Upper lobe of left lung (tissue), 6 donors: ENCODE measurements around the gene POP7. TPM values are rescaled to one million over a fixed set of nuclear protein-coding genes. Genes with fewer than 3 reads are reported as not detected.

Source experiments
- ATAC-seq, 2 donors: fragments of 200-7000 bp; cut with Tn5 transposase; one replicate each; pipeline ENCODE4 v1.9.1; 2022; ENCODE audit warnings: mild to moderate bottlenecking in 2 of 2, moderate library complexity in 2 of 2; ENCODE audit not compliant: low FRiP score in 2 of 2
- DNase-seq, 2 donors: peaks; one replicate each; pipeline ENCODE4 v3.0.0-alpha.2; 2019 to 2020
- H3K27ac ChIP-seq, 4 donors: fragments of 200-600 bp; sonication (generic); one replicate each; pipeline ENCODE4 v1.5.1; 2016 to 2019
- H3K27me3 ChIP-seq, 4 donors: fragments of 200-600 bp; sonication (generic); one replicate each; pipeline ENCODE4 v1.5.1; 2017 to 2019
- H3K36me3 ChIP-seq, 4 donors: fragments of 200-600 bp; sonication (generic); one replicate each; pipeline ENCODE4 v1.5.1; 2016 to 2019
- H3K4me1 ChIP-seq, 4 donors: fragments of 200-600 bp; sonication (generic); one replicate each; pipeline ENCODE4 v1.5.1; 2018 to 2019
- H3K4me3 ChIP-seq, 4 donors: fragments of 200-600 bp; sonication (generic); one replicate each; pipeline ENCODE4 v1.5.1; 2017 to 2019; ENCODE audit warnings: mild to moderate bottlenecking in 2 of 4, moderate library complexity in 1 of 4
- H3K9me3 ChIP-seq, 4 donors: fragments of 200-600 bp; sonication (generic); one replicate each; pipeline ENCODE4 v1.5.1; 2018 to 2019
- CTCF ChIP-seq, 6 experiments: fragments of 450-650 bp in 4 of 6; fragments of 200-600 bp in 2 of 6; sonication (generic) in 2 of 6; IDR thresholded peaks; one replicate each; pipeline ENCODE4 v1.5.1; 2016 to 2019; ENCODE audit warnings: antibody characterized with exemption in 6 of 6
- EP300 ChIP-seq, 4 donors: sonication (generic); formaldehyde crosslinking; IDR thresholded peaks; one replicate each; pipeline ENCODE4 v1.5.1; 2017; ENCODE audit warnings: antibody characterized with exemption in 4 of 4, control low read depth in 2 of 4
- POLR2A ChIP-seq, 4 donors: fragments of 450-650 bp; IDR thresholded peaks; one replicate each; pipeline ENCODE4 v1.5.1; 2016 to 2017; ENCODE audit warnings: antibody characterized with exemption in 4 of 4, mild to moderate bottlenecking in 2 of 4
- POLR2AphosphoS5 ChIP-seq, 2 donors: sonication (generic); formaldehyde crosslinking; IDR thresholded peaks; one replicate each; pipeline ENCODE4 v1.5.1; 2017; ENCODE audit warnings: antibody characterized with exemption in 2 of 2
- WGBS, 2 donors: methylation state at CpG; one replicate each; pipeline ENCODE4 v1.1.5; 2017 to 2018; 5-methylcytosine and 5-hydroxymethylcytosine counted together
- total RNA-seq, 6 donors: library from RNA; depleted of rRNA in 4 of 6; stranded (reverse); fragments of >200 nt in 4 of 6; gene quantifications; one replicate each; pipeline versions ENCODE4 v1.1.0 to v1.2.1, GENCODE V29; 2016 to 2021
- donor health status: DM: no; HTN: no; CAD: no; lungs with moderate emphysema.
- donor health status: DM: no; HTN: yes; CAD: no; lungs with severe emphysema.

Gene POP7
- total RNA-seq, 6 donors from 2014 or later: 9.4 to 32.5 (median 22.2) TPM

GRCh38 chr7:100719523-100720278 lies 13.8 kb downstream of the POP7 start:
- Histone ChIP-seq H3K36me3 (no peaks in the 10 kb centered on the region), H3K9me3 (peaks cover 0 to 7% (median 0%) of the 10 kb centered on the region in 4 donors), H3K4me1 (peaks cover 0 to 11% (median 3%) of the 10 kb centered on the region in 4 donors), H3K27me3 (peaks cover 0 to 21% (median 7%) of the 10 kb centered on the region in 4 donors), H3K27ac (no peak overlapping the region), H3K4me3 (no peak overlapping the region)
- ATAC-seq (no peak), DNase-seq (no peak)
- no peak for TF ChIP-seq POLR2A (IDR thresholded peaks at IDR 0.05)
- no peak for TF ChIP-seq EP300 (IDR thresholded peaks at IDR 0.05)
- no peak for TF ChIP-seq CTCF (IDR thresholded peaks at IDR 0.05)
- no peak for TF ChIP-seq POLR2AphosphoS5 (IDR thresholded peaks at IDR 0.05)
- WGBS, 2 donors: 46 to 47% methylated on average over 4 to 8 of the region's 8 CpGs

DNA sequence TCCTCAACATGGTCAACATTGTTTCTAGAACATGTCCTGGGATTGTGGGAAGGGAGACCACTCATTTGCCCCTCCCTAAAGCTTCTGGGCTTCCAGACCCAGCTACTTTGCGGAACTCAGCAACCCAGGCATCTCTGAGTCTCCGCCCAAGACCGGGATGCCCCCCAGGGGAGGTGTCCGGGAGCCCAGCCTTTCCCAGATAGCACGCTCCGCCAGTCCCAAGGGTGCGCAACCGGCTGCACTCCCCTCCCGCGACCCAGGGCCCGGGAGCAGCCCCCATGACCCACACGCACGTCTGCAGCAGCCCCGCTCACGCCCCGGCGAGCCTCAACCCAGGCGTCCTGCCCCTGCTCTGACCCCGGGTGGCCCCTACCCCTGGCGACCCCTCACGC lies 14.4 kb downstream of the POP7 start, which contains the start of gene EPO:
Gene EPO, plus strand, starts transcription at position 190 of the 392 bp plus-strand sequence. CDS start 513 bp downstream, outside the sequence.
- peaks cover 0 to 21% (median 7%) of the 10 kb centered on the region in 4 donors for H3K27me3 ChIP-seq
- TF ChIP-seq POLR2A (IDR thresholded peaks at IDR 0.05): no peak
- no peak for TF ChIP-seq EP300 (IDR thresholded peaks at IDR 0.05)
- TF ChIP-seq CTCF (IDR thresholded peaks at IDR 0.05): no peak
- TF ChIP-seq POLR2AphosphoS5 (IDR thresholded peaks at IDR 0.05): no peak
- no peak within 1 kb of the TSS for H3K27ac ChIP-seq
- no peak for DNase-seq
- peak in 1 of 2 donors; percentile 11 for ATAC-seq
- H3K4me1 ChIP-seq: peaks cover 4 to 11% (median 5%) of the 10 kb centered on the region in 4 donors
- H3K36me3 ChIP-seq: no peaks in the 10 kb centered on the region
- WGBS, 2 donors: 3 to 8% methylated on average over 2 to 9 of the region's 21 CpGs
- H3K4me3 ChIP-seq: peak within 1 kb of the TSS in 2 of 4 donors; percentile 6 to 18
- H3K9me3 ChIP-seq: peaks cover 0 to 7% (median 0%) of the 10 kb centered on the region in 4 donors

DNA sequence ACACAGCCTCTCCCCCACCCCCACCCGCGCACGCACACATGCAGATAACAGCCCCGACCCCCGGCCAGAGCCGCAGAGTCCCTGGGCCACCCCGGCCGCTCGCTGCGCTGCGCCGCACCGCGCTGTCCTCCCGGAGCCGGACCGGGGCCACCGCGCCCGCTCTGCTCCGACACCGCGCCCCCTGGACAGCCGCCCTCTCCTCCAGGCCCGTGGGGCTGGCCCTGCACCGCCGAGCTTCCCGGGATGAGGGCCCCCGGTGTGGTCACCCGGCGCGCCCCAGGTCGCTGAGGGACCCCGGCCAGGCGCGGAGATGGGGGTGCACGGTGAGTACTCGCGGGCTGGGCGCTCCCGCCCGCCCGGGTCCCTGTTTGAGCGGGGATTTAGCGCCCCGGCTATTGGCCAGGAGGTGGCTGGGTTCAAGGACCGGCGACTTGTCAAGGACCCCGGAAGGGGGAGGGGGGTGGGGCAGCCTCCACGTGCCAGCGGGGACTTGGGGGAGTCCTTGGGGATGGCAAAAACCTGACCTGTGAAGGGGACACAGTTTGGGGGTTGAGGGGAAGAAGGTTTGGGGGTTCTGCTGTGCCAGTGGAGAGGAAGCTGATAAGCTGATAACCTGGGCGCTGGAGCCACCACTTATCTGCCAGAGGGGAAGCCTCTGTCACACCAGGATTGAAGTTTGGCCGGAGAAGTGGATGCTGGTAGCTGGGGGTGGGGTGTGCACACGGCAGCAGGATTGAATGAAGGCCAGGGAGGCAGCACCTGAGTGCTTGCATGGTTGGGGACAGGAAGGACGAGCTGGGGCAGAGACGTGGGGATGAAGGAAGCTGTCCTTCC lies 15.0 kb downstream of the POP7 start:
- 4 to 13% methylated on average over 21 to 36 of the region's 56 CpGs for WGBS, 2 donors
- Histone ChIP-seq H3K27me3 (peaks cover 0 to 21% (median 7%) of the 10 kb centered on the region in 4 donors), H3K4me3 (peak overlapping the region in 2 of 4 donors; percentile 6 to 18), H3K27ac (no peak overlapping the region), H3K36me3 (no peaks in the 10 kb centered on the region), H3K9me3 (peaks cover 0 to 7% (median 0%) of the 10 kb centered on the region in 4 donors), H3K4me1 (peaks cover 4 to 15% (median 7%) of the 10 kb centered on the region in 4 donors)
- no peak for TF ChIP-seq POLR2AphosphoS5 (IDR thresholded peaks at IDR 0.05)
- no peak for TF ChIP-seq EP300 (IDR thresholded peaks at IDR 0.05)
- no peak for TF ChIP-seq POLR2A (IDR thresholded peaks at IDR 0.05)
- TF ChIP-seq CTCF (IDR thresholded peaks at IDR 0.05): no peak
- no peak for ATAC-seq
- DNase-seq: peak in 1 of 2 donors; percentile 77

GRCh38 chr7:100721505-100721812 lies 15.5 kb downstream of the POP7 start:
- peaks cover 0 to 21% (median 7%) of the 10 kb centered on the region in 4 donors for H3K27me3 ChIP-seq
- ATAC-seq: no peak
- DNase-seq: peak in 1 of 2 donors; percentile 38
- no peaks in the 10 kb centered on the region for H3K36me3 ChIP-seq
- TF ChIP-seq POLR2AphosphoS5 (IDR thresholded peaks at IDR 0.05): no peak
- peaks cover 0 to 7% (median 0%) of the 10 kb centered on the region in 4 donors for H3K9me3 ChIP-seq
- H3K4me1 ChIP-seq: peaks cover 4 to 15% (median 7%) of the 10 kb centered on the region in 4 donors
- 75 to 86% methylated on average over 4 to 8 of the region's 8 CpGs for WGBS, 2 donors
- H3K27ac ChIP-seq: no peak overlapping the region
- no peak overlapping the region for H3K4me3 ChIP-seq
